PC-3 (cell line): ENCODE measurements around the gene HTR5A. TPM values are rescaled to one million over a fixed set of nuclear protein-coding genes. Genes with fewer than 3 reads are reported as not detected.

Experiments
- ATAC-seq: fragments of 200-7000 bp; cut with Tn5 transposase; 2 replicates; pipeline ENCODE4 v1.9.1; 2020; ENCODE audit warnings: mild to moderate bottlenecking, moderate library complexity
- BruUV-seq: library from RNA; stranded (reverse); fragments of 400-500 nt; replicated peaks from 2 replicates; lab custom pipeline; 2021; lab: Mats Ljungman, UMichigan
- CTCF ChIA-PET: fragments of 300-600 bp; sonication (Branson Sonifier 250); formaldehyde crosslinking; loops from one replicate; lab custom pipeline; 2022; ENCODE audit warnings: antibody characterized with exemption; lab: Charles Lee
- POLR2A ChIA-PET: fragments of 300-600 bp; sonication (Branson Sonifier 250); formaldehyde crosslinking; loops from one replicate; lab custom pipeline; 2022; ENCODE audit warnings: antibody characterized with exemption; ENCODE audit not compliant: unreplicated experiment; lab: Charles Lee
- DNase-seq: peaks from one replicate; pipeline ENCODE4 v3.0.0-alpha.2; 2015
- H2AFZ ChIP-seq: fragments of 300-600 bp; sonication (generic); 2 replicates; pipeline ENCODE4 v1.6.0; 2016; ENCODE audit warnings: antibody characterized with exemption, low read length
- H3F3A ChIP-seq: fragments of 300-600 bp; sonication (generic); one replicate; pipeline ENCODE4 v1.6.0; 2017; ENCODE audit warnings: antibody characterized with exemption, low read length, control low read depth, mild to moderate bottlenecking; ENCODE audit not compliant: unreplicated experiment
- H3K27ac ChIP-seq: fragments of 300-600 bp; sonication (generic); 2 replicates; pipeline ENCODE4 v1.5.1; 2016; ENCODE audit warnings: mild to moderate bottlenecking, low read length
- H3K27me3 ChIP-seq: fragments of 300-600 bp; sonication (generic); 2 replicates; pipeline ENCODE4 v1.6.1; 2016; ENCODE audit warnings: low read length, mixed read lengths
- H3K36me3 ChIP-seq: fragments of 300-600 bp; sonication (generic); 2 replicates; pipeline ENCODE4 v1.6.1; 2016; ENCODE audit warnings: low read depth, mixed run types, low read length, mixed read lengths
- H3K4me1 ChIP-seq: fragments of 300-600 bp; sonication (generic); 2 replicates; pipeline ENCODE4 v1.5.1; 2016; ENCODE audit warnings: low read length; ENCODE audit not compliant: insufficient read depth
- H3K4me2 ChIP-seq: fragments of 300-600 bp; sonication (generic); 2 replicates; pipeline ENCODE4 v1.6.0; 2016; ENCODE audit warnings: low read length
- H3K4me3 ChIP-seq: fragments of 300-600 bp; sonication (generic); 2 replicates; pipeline ENCODE4 v1.5.1; 2016; ENCODE audit warnings: mild to moderate bottlenecking, low read length, mixed read lengths
- H3K79me2 ChIP-seq: fragments of 300-600 bp; sonication (generic); 2 replicates; pipeline ENCODE4 v1.6.1; 2017; ENCODE audit warnings: low read length, mixed read lengths
- H3K9ac ChIP-seq: fragments of 300-600 bp; sonication (generic); 2 replicates; pipeline ENCODE4 v1.6.0; 2016; ENCODE audit warnings: mild to moderate bottlenecking, low read length
- H3K9me2 ChIP-seq: fragments of 300-600 bp; sonication (generic); replicated peaks from 2 replicates; pipeline ENCODE4 v1.6.1; 2016; ENCODE audit warnings: mixed run types, low read length, mixed read lengths
- H3K9me3 ChIP-seq: fragments of 300-600 bp; sonication (generic); 2 replicates; pipeline ENCODE4 v1.6.1; 2016; ENCODE audit warnings: low read length, mixed read lengths
- H4K20me1 ChIP-seq: fragments of 300-600 bp; sonication (generic); 2 replicates; pipeline ENCODE4 v1.6.1; 2016; ENCODE audit warnings: low read length, mixed read lengths
- EZH2 ChIP-seq: fragments of 300-600 bp; sonication (generic); IDR thresholded peaks from one replicate; pipeline ENCODE4 v1.6.1; 2017; ENCODE audit warnings: antibody characterized with exemption, mild to moderate bottlenecking, low read length; ENCODE audit not compliant: unreplicated experiment
- EZH2phosphoT487 ChIP-seq: fragments of 300-600 bp; sonication (generic); IDR thresholded peaks from 2 replicates; pipeline ENCODE4 v1.6.1; 2018; ENCODE audit warnings: mild to moderate bottlenecking, antibody characterized with exemption, low read length, borderline replicate concordance
- intact Hi-C: fragments of 100-400 bp; cut with micrococcal nuclease; formaldehyde crosslinking; loops from 2 replicates; pipeline ENCODE4 v1.9.0; 2023
- total RNA-seq: library from RNA; depleted of rRNA; stranded (reverse); fragments of >200 nt; gene quantifications from 2 replicates; pipeline ENCODE4 v1.2.3, GENCODE V29; 2014
- TF ChIP-seq, protein P1 (sequence below): fragments of 300-600 bp; sonication (generic); conservative IDR thresholded peaks from 2 replicates; pipeline ENCODE4 v1.5.1; 2017; ENCODE audit warnings: antibody characterized with exemption, low read depth, mild to moderate bottlenecking, low read length

The HTR5A gene
- total RNA-seq, 1 experiment from 2014 or later, result not detected

DNA sequence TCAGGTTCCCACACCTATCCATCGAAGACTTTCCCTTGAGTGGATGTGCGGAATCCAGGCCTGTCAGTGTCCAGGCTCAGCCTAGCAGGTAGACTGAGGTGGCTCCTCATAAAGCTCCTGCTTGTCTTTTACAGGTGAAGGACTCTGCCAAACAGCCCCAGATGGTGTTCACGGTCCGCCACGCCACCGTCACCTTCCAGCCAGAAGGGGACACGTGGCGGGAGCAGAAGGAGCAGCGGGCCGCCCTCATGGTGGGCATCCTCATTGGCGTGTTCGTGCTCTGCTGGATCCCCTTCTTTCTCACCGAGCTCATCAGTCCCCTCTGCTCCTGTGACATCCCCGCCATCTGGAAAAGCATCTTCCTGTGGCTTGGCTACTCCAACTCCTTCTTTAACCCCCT, 13.9 kb downstream of the HTR5A start:
- intact Hi-C loops, result no loop called here
- Histone ChIP-seq H3K79me2 (no peaks in the 10 kb centered on the region), H3K27ac (no peak overlapping the region), H3K27me3 (peaks cover 58% of the 10 kb centered on the region), H3F3A (no peaks in the 10 kb centered on the region), H3K4me3 (no peak overlapping the region), H3K9ac (no peak overlapping the region), H4K20me1 (no peaks in the 10 kb centered on the region), H3K9me3 (no peaks in the 10 kb centered on the region), H3K36me3 (no peaks in the 10 kb centered on the region), H3K4me2 (no peak overlapping the region), H3K4me1 (no peaks in the 10 kb centered on the region), H2AFZ (no peak overlapping the region), H3K9me2 (no peaks in the 10 kb centered on the region)
- ATAC-seq (no peak), DNase-seq (no peak)
- CTCF ChIA-PET, result no interaction called here
- no TSS peak for BruUV-seq
- POLR2A ChIA-PET, result no interaction called here
- TF ChIP-seq, protein P1, sequence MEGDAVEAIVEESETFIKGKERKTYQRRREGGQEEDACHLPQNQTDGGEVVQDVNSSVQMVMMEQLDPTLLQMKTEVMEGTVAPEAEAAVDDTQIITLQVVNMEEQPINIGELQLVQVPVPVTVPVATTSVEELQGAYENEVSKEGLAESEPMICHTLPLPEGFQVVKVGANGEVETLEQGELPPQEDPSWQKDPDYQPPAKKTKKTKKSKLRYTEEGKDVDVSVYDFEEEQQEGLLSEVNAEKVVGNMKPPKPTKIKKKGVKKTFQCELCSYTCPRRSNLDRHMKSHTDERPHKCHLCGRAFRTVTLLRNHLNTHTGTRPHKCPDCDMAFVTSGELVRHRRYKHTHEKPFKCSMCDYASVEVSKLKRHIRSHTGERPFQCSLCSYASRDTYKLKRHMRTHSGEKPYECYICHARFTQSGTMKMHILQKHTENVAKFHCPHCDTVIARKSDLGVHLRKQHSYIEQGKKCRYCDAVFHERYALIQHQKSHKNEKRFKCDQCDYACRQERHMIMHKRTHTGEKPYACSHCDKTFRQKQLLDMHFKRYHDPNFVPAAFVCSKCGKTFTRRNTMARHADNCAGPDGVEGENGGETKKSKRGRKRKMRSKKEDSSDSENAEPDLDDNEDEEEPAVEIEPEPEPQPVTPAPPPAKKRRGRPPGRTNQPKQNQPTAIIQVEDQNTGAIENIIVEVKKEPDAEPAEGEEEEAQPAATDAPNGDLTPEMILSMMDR, result no peak
- TF ChIP-seq EZH2 (no peak), EZH2phosphoT487 (no peak)

DNA sequence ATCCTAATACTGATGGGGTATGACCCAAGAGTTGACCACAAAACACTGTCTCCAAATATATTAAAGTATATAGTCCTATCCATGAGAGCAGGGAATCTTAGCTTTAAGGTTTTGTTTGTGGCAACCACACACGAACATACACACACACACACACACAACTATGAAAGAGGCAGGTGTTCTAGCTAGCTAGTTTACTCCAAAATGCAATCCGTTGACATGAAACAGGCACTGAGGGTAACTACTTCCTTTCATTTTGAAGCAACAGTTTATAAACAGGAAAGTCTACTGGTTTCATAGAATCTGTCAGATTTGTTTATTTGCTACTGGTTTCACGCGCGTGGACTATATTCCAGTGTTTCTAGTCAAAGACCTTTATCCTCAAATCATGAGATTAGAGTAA, 14.8 kb downstream of the HTR5A start:
- H4K20me1 ChIP-seq, result no peaks in the 10 kb centered on the region
- peaks cover 58% of the 10 kb centered on the region for H3K27me3 ChIP-seq
- H3K36me3 ChIP-seq, result no peaks in the 10 kb centered on the region
- H3K9me3 ChIP-seq, result no peaks in the 10 kb centered on the region
- intact Hi-C loops, result no loop called here
- H3K4me2 ChIP-seq, result no peak overlapping the region
- no peak overlapping the region for H2AFZ ChIP-seq
- BruUV-seq, result no TSS peak
- no peak overlapping the region for H3K9ac ChIP-seq
- no peak overlapping the region for H3K27ac ChIP-seq
- no peak overlapping the region for H3K4me3 ChIP-seq
- DNase-seq, result no peak
- no peaks in the 10 kb centered on the region for H3K79me2 ChIP-seq
- ChIA-PET CTCF (no interaction called here), POLR2A (no interaction called here)
- H3K9me2 ChIP-seq, result no peaks in the 10 kb centered on the region
- TF ChIP-seq EZH2, result no peak
- H3F3A ChIP-seq, result no peaks in the 10 kb centered on the region
- ATAC-seq, result no peak
- H3K4me1 ChIP-seq, result no peaks in the 10 kb centered on the region

DNA sequence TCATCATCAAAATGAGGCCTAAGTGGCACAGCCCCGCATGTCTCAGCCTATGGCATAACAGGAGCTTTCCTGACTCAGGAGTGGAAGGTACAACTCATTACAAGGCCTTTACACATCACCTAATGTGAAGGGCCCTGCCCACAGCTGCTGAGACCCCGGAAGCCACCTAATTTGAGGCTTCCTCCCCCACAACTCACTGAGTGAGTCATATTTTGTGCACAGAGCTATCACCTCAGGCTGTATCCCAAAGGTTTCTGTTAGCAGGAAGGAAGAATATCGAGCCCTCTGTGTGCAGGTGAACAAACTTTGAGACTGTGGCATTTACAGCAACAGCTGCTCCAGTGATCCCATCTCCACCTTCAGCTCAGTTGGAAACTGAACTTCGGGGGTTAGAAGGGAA, 20.6 kb downstream of the HTR5A start:
- H3K4me3 ChIP-seq, result no peak overlapping the region
- no peak overlapping the region for H2AFZ ChIP-seq
- H3K9me3 ChIP-seq, result no peaks in the 10 kb centered on the region
- CTCF ChIA-PET, result no interaction called here
- peak overlapping the region; percentile 37 for H3K4me2 ChIP-seq
- H3K27ac ChIP-seq, result no peak overlapping the region
- H3K4me1 ChIP-seq, result peaks cover 14% of the 10 kb centered on the region
- intact Hi-C loops, result no loop called here
- POLR2A ChIA-PET, result no interaction called here
- H4K20me1 ChIP-seq, result no peaks in the 10 kb centered on the region
- no peak overlapping the region for H3K9ac ChIP-seq
- TF ChIP-seq, protein P1, result no peak
- TF ChIP-seq EZH2phosphoT487 (no peak), EZH2 (no peak)
- DNase-seq (peak; percentile 84), ATAC-seq (peak; percentile 82)
- H3K79me2 ChIP-seq, result no peaks in the 10 kb centered on the region
- BruUV-seq, result no TSS peak
- peaks cover 46% of the 10 kb centered on the region for H3K27me3 ChIP-seq
- H3F3A ChIP-seq, result no peaks in the 10 kb centered on the region
- H3K36me3 ChIP-seq, result no peaks in the 10 kb centered on the region
- H3K9me2 ChIP-seq, result no peaks in the 10 kb centered on the region
